GM21360 (cell line): ENCODE data around the gene DYTN.

Experiments used
- ATAC-seq: cut with Tn5 transposase; IDR thresholded peaks from one replicate; pipeline ENCODE4 v1.9.1; 2021; ENCODE audit warnings: mild to moderate bottlenecking, moderate library complexity; ENCODE audit not compliant: unreplicated experiment

DYTN gene

GRCh38 chr2:206700156-206700555 lies 18.0 kb downstream of the DYTN start:
- no peak for ATAC-seq

- ATAC-seq, result no peak
Observed at GRCh38 chr2:206698811-206699210, 19.4 kb downstream of the DYTN start.

- no peak for ATAC-seq
Observed at GRCh38 chr2:206696910-206697309, 21.3 kb downstream of the DYTN start.

- no peak for ATAC-seq
Observed at GRCh38 chr2:206693399-206694137, 24.6 kb downstream of the DYTN start.

DNA sequence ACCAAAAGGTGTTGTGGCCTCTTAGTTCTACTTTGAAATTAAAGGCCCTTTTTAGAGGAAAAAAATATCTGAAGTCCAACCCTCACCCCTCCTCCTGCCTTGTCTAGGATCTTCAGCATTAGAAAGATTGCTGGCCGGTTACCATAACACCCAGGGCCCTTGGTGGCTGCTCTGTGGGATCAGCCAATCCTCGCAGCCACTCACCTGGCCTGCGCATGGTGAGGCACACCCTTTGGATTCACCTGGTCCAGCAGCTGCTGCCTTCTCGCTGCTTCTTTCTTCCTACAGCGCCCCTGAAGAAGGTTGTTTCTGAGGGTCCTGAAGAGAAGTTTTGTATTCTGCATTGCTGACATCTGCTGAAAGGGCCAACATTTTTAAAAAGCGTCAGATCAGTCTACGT lies 25.2 kb downstream of the DYTN start:
- ATAC-seq, result no peak

- no peak for ATAC-seq
Observed at GRCh38 chr2:206688990-206689389, 29.2 kb downstream of the DYTN start.

DNA sequence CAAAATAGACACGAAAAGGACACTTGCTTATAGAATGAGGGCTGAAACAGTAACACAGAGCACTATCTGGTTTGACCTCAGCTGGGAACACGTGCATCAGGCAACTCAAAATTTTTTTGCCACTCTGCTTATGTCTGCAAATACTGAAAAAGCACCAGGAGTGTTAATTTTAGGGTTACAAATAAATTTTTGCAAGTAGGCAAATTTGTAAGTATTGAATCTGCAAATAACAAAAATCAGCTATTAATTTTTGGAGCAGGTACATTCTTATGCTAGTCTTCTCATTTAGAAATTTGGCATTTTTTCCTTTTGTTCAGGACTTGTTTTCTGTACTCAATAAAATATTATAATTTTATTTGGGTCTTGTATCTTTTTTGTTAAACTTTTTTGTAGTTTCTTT lies 29.7 kb downstream of the DYTN start:
- ATAC-seq, result no peak

DNA sequence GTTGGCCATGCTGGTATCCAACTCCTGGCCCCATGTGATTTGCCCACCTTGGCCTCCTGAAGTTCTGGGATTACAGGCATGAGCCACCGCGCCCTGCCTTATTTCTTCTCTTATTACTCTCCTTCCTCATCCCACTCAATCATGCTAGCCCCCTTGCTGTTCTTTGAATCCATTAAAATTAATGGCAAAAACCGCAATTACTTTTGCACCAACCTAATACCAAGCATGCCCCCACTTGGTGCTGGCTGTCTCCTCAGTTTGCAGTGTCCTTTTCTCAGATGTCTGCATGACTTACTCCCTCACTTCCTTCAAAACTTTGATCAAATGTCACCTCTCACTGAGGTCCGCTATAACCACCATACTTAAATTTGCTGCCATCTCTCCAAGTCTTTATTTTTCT lies 34.6 kb downstream of the DYTN start:
- no peak for ATAC-seq

DNA sequence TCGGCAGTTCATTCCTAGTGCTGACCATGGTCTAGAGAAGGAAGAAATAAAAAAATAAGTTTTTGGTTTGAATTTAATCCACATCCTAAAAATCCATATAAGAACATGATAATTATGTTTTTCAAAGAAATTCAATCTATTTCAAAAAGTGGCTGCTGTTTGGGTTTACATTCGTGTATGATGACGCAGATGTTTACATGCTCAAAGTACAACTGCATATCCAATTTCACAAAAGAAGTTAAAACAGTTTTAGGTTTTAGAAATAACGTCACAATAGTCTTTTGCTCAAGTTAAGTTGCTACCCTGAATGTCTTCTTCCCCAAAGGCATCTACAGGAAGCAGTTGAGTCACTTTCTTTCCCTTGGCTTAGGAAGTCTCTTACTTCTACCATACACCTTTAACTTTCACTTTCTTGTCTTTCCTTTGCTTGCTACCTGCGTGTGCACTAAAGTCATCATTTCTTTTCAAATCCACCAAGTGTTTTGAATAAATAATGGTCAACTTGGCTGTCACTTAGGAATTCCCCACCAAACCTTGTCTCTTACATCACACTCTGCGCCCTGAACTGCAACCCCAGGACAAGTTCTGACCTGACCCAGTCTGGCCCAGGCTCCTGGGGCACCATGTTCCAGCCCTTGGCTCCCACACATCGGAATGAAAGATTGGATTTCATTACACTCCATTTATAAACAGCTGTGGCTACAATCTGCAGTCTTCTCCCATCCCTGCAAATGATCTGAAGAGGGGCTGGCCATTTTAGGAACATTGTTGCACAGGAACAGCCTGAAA lies 47.5 kb downstream of the DYTN start:
- ATAC-seq, result no peak

DNA sequence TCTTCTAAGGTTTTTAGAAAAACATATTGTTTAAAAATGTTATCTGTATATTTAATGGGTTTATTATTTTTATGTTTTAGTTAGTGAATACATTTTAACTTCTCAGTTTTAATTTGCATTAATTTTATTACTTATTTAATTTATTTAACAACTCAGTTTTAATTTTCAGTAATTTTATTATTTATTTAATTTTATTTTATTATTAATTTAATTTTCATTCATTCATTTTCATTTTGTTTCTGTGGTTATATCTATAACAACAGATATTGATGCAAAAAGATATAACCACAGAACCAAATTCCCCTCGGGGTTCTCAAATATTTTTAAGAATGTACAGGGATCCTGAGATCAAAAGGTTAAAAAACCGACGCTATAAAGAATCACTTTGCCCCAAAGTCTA lies 52.9 kb downstream of the DYTN start:
- ATAC-seq, result no peak

- no peak for ATAC-seq
Observed at GRCh38 chr2:206657087-206657486, 61.1 kb downstream of the DYTN start.

DNA sequence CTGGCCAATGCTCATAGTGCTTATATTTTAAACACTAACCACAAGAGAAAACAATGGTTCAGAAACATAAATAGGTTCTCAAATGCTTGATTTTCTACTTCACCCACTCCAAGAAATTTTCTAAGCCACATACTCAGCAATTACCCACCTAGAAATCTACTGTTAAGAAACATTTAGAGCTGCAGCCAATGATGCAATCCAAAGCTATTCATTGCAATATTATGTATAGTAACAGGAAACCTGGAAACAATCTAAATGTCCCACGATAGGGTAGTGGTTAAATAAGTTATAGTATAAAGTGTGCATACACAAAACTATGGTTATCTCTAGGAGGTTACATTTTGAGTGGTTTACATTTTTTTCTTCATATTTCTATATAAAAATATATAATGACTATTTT lies 70.2 kb downstream of the DYTN start:
- ATAC-seq, result no peak

- ATAC-seq, result no peak
Observed at GRCh38 chr2:206642075-206643025, 75.8 kb downstream of the DYTN start, which contains the start of gene FAM237A. FAM237A (plus strand) TSS chr2:206642487; CDS start chr2:206644237, 1,750 bp downstream.

DNA sequence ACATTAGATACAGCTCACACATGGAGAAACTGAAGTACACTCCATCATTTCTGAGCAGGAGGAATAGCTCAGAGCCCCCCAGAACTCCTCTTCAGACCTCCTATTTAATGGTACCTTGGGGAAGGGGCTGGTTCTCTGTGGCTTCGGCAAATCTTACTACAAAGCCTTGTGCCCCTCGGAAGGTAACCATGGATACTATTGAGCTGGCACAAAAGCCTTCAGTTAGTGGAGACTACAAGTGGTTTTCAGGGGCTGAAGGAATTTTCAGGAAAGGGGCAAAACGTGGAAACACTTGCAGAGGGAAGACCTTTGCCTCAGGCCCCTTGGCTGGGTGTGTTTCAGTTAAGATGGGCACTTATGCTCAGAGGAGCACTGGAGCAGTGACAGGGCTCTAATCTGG lies 77.0 kb downstream of the DYTN start:
- no peak for ATAC-seq

DNA sequence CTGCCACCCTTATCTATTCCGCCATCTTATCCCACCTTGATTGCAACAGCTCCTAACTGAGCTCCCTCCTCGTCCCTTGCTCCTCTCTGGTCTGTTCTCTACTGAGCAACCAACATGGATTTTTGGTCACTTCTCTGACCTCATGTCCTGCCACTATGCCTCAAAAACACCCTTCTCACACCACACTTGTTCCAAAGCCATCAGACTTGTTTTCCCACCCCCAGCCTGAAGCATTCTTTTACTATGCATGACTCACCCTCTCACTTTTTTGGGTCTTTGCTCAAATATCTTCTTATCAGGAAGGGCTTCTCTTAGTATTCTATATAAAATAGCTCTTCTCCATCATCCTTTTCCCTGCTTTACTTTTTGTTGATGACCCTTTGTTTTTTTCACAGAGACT lies 78.6 kb downstream of the DYTN start:
- no peak for ATAC-seq

GRCh38 chr2:206635015-206635414 lies 83.2 kb downstream of the DYTN start:
- ATAC-seq, result no peak

DNA sequence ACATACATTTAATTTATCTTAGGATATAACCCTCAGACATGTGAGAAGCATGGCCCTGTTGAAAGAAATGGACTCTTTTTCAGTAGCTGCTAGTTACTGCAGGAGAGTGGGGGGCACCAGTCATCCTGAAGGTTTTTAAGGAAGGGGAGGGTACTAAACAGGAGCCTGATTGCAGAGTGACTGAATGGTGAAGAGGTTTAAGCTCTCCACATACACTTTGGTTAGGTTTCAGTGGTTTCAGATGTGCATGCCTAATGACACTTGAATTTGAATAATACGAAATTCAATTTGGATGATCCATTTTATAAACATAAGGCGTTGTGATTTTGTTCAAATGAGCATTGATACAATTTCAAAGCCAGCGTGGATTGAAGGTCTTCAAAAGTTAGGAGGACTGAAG lies 86.9 kb downstream of the DYTN start:
- no peak for ATAC-seq

GRCh38 chr2:206627632-206628031 lies 90.6 kb downstream of the DYTN start:
- ATAC-seq, result no peak

DNA sequence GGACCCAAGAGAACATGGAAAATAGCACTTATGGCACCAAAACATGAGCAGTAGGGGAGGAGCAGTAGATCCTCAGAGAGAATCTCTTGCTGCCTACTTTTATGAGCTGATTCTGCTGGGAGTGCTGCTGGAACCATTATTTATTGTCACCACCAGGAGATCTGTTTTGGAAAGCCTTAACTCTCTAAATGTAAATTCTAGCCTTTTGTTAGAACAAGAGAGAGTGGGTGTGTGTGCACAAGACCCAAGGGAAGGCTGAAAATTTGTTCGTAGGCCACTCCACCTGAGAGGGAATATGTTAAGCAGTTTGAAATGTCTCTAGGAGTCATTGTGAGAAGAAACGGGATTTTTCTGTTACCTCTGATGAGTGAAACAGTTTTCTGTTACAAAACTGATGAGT lies 92.1 kb downstream of the DYTN start:
- no peak for ATAC-seq

- no peak for ATAC-seq
Observed at GRCh38 chr2:206619011-206619410, 99.2 kb downstream of the DYTN start.

- no peak for ATAC-seq
Observed at GRCh38 chr2:206616151-206616550, 102.0 kb downstream of the DYTN start.
